ENCODE measurements around the gene SFXN2.

GRCh38 chr10:102791754-102792395 lies 77.4 kb downstream of the SFXN2 start:
- TF ChIP-seq CTCF (IDR thresholded peaks at IDR 0.05), result no peak
- no peak for TF ChIP-seq EP300 (IDR thresholded peaks at IDR 0.05)
- no peak for TF ChIP-seq POLR2A (IDR thresholded peaks at IDR 0.05; ENCODE audit: low read depth)
- TF ChIP-seq POLR2AphosphoS5 (IDR thresholded peaks at IDR 0.05), result no peak
